Hepatocyte (in vitro differentiated cells): ENCODE measurements around the gene ANO1. TPM values are rescaled to one million over a fixed set of nuclear protein-coding genes. Genes with fewer than 3 reads are reported as not detected.

ENCODE experiments used
- DNase-seq: peaks from one replicate; pipeline ENCODE4 v3.0.0-alpha.2; 2016; ENCODE audit warnings: low spot score
- H2AFZ ChIP-seq: fragments of 200-600 bp; sonication (generic); 2 replicates; pipeline ENCODE4 v1.6.0; 2016; ENCODE audit warnings: antibody characterized with exemption, mild to moderate bottlenecking
- H3K27ac ChIP-seq: fragments of 200-600 bp; sonication (generic); 2 replicates; pipeline ENCODE4 v1.5.1; 2016; ENCODE audit warnings: mild to moderate bottlenecking
- H3K27me3 ChIP-seq: fragments of 200-600 bp; sonication (generic); 2 replicates; pipeline ENCODE4 v1.6.1; 2016
- H3K36me3 ChIP-seq: fragments of 200-600 bp; sonication (generic); replicated peaks from 2 replicates; pipeline ENCODE4 v1.5.1; 2016; ENCODE audit warnings: low read depth; ENCODE audit not compliant: insufficient read depth
- H3K4me1 ChIP-seq: fragments of 200-600 bp; sonication (generic); 2 replicates; pipeline ENCODE4 v1.5.1; 2016; ENCODE audit warnings: mild to moderate bottlenecking, moderate library complexity; ENCODE audit not compliant: insufficient read depth
- H3K4me2 ChIP-seq: fragments of 200-600 bp; sonication (generic); 2 replicates; pipeline ENCODE4 v1.6.0; 2016
- H3K4me3 ChIP-seq: fragments of 200-600 bp; sonication (generic); 2 replicates; pipeline ENCODE4 v1.5.1; 2016; ENCODE audit warnings: mild to moderate bottlenecking
- H3K79me2 ChIP-seq: fragments of 200-600 bp; sonication (generic); 2 replicates; pipeline ENCODE4 v1.6.0; 2017; ENCODE audit warnings: mild to moderate bottlenecking
- H3K9me2 ChIP-seq: fragments of 200-600 bp; sonication (generic); replicated peaks from 2 replicates; pipeline ENCODE4 v1.6.0; 2017; ENCODE audit warnings: mild to moderate bottlenecking; ENCODE audit not compliant: insufficient read depth
- H3K9me3 ChIP-seq: fragments of 200-600 bp; sonication (generic); 2 replicates; pipeline ENCODE4 v1.5.1; 2016; ENCODE audit warnings: low read depth, mild to moderate bottlenecking
- H4K20me1 ChIP-seq: fragments of 200-600 bp; sonication (generic); 2 replicates; pipeline ENCODE4 v1.6.0; 2016; ENCODE audit warnings: mild to moderate bottlenecking; ENCODE audit not compliant: insufficient read depth, poor library complexity, severe bottlenecking
- CTCF ChIP-seq: fragments of 200-600 bp; sonication (generic); IDR thresholded peaks from 2 replicates; pipeline ENCODE4 v1.5.1; 2016; ENCODE audit warnings: antibody characterized with exemption, mild to moderate bottlenecking; ENCODE audit not compliant: poor library complexity
- EZH2 ChIP-seq: fragments of 200-600 bp; sonication (generic); IDR thresholded peaks from 2 replicates; pipeline ENCODE4 v1.6.1; 2016; ENCODE audit warnings: antibody characterized with exemption, mild to moderate bottlenecking, borderline replicate concordance
- EZH2phosphoT487 ChIP-seq: fragments of 200-600 bp; sonication (generic); IDR thresholded peaks from one replicate; pipeline ENCODE4 v1.6.1; 2018; ENCODE audit warnings: antibody characterized with exemption, mild to moderate bottlenecking, low read depth, moderate library complexity; ENCODE audit not compliant: unreplicated experiment, severe bottlenecking
- WGBS: methylation state at CpG from one replicate; pipeline ENCODE4 v1.1.6; 2016; ENCODE audit warnings: low lambda C conversion rate; ENCODE audit errors: missing lambda C conversion rate; 5-methylcytosine and 5-hydroxymethylcytosine counted together
- polyA plus RNA-seq: library from polyadenylated mRNA; unstranded; fragments of >200 nt; fragmentation: Nextera tagmentation; extraction: Ambion mirVana; gene quantifications from 2 replicates; pipeline ENCODE4 v1.2.1, GENCODE V29; 2016
- total RNA-seq: library from RNA; depleted of rRNA; stranded (reverse); fragments of >200 nt; gene quantifications from 2 replicates; pipeline ENCODE4 v1.2.3, GENCODE V29; 2014

The ANO1 gene
- total and polyA plus RNA-seq, 2 experiments from 2014 or later, result 6.2 to 12.1 TPM

GRCh38 chr11:70055444-70055843, 22.7 kb upstream of the ANO1 start:
- Histone ChIP-seq H3K4me3 (no peak overlapping the region), H3K4me2 (no peak overlapping the region), H3K27me3 (no peaks in the 10 kb centered on the region), H3K9me2 (no peaks in the 10 kb centered on the region), H3K4me1 (no peaks in the 10 kb centered on the region), H3K36me3 (no peaks in the 10 kb centered on the region), H3K9me3 (peaks cover 3% of the 10 kb centered on the region), H3K79me2 (no peaks in the 10 kb centered on the region), H4K20me1 (no peaks in the 10 kb centered on the region), H2AFZ (no peak overlapping the region), H3K27ac (no peak overlapping the region)
- no peak for DNase-seq
- WGBS, result 66% methylated on average over 3 of the region's 3 CpGs
- TF ChIP-seq EZH2 (no peak), CTCF (no peak), EZH2phosphoT487 (no peak)

- Histone ChIP-seq H3K79me2 (no peaks in the 10 kb centered on the region), H3K27me3 (no peaks in the 10 kb centered on the region), H3K9me3 (peaks cover 3% of the 10 kb centered on the region), H3K4me1 (no peaks in the 10 kb centered on the region), H3K36me3 (no peaks in the 10 kb centered on the region), H2AFZ (no peak overlapping the region), H3K9me2 (no peaks in the 10 kb centered on the region), H3K4me2 (no peak overlapping the region), H3K4me3 (no peak overlapping the region), H3K27ac (no peak overlapping the region), H4K20me1 (no peaks in the 10 kb centered on the region)
- 64% methylated on average over 3 of the region's 3 CpGs for WGBS
- no peak for DNase-seq
- TF ChIP-seq EZH2, result no peak
Observed at GRCh38 chr11:70057080-70057479, 21.0 kb upstream of the ANO1 start.

- Histone ChIP-seq H3K9me2 (no peaks in the 10 kb centered on the region), H3K4me3 (no peak overlapping the region), H3K4me1 (no peaks in the 10 kb centered on the region), H3K36me3 (no peaks in the 10 kb centered on the region), H3K9me3 (no peaks in the 10 kb centered on the region), H3K4me2 (no peak overlapping the region), H2AFZ (no peak overlapping the region), H3K79me2 (no peaks in the 10 kb centered on the region), H4K20me1 (no peaks in the 10 kb centered on the region), H3K27ac (no peak overlapping the region), H3K27me3 (no peaks in the 10 kb centered on the region)
- no peak for TF ChIP-seq EZH2
- no peak for TF ChIP-seq EZH2phosphoT487
- no peak for TF ChIP-seq CTCF
- 79% methylated on average over 5 of the region's 5 CpGs for WGBS
- DNase-seq, result no peak
Observed at GRCh38 chr11:70059971-70060370, 18.1 kb upstream of the ANO1 start.

GRCh38 chr11:70060611-70061293, 17.4 kb upstream of the ANO1 start:
- WGBS, result 93% methylated on average over 10 of the region's 10 CpGs
- Histone ChIP-seq H3K27me3 (no peaks in the 10 kb centered on the region), H4K20me1 (no peaks in the 10 kb centered on the region), H3K27ac (no peak overlapping the region), H3K36me3 (no peaks in the 10 kb centered on the region), H3K4me1 (no peaks in the 10 kb centered on the region), H3K9me2 (no peaks in the 10 kb centered on the region), H3K4me2 (no peak overlapping the region), H3K4me3 (no peak overlapping the region), H3K9me3 (no peaks in the 10 kb centered on the region), H2AFZ (no peak overlapping the region), H3K79me2 (no peaks in the 10 kb centered on the region)
- peak; percentile 1 for DNase-seq
- no peak for TF ChIP-seq EZH2phosphoT487
- TF ChIP-seq CTCF, result no peak
- no peak for TF ChIP-seq EZH2
